Activated B cell treated with CpG ODN at 0.5 μM for 24 hours (primary cell): Measurements from ENCODE around the gene PLBD2. TPM values are rescaled to one million over a fixed set of nuclear protein-coding genes. Genes with fewer than 3 reads are reported as not detected.

Source experiments
- ATAC-seq: fragments of 200-7000 bp; cut with Tn5 transposase; one replicate; pipeline ENCODE4 v1.10.0; 2021; ENCODE audit warnings: low read depth, mild to moderate bottlenecking, moderate library complexity
- CTCF ChIA-PET: fragments of 350-600 bp; sonication (Branson Sonifier 250); formaldehyde crosslinking; loops from one replicate; lab custom pipeline; 2021; ENCODE audit warnings: antibody characterized with exemption; lab: Charles Lee
- POLR2A ChIA-PET: fragments of 350-600 bp; sonication (Branson Sonifier 250); formaldehyde crosslinking; loops from one replicate; lab custom pipeline; 2021; ENCODE audit warnings: antibody characterized with exemption; lab: Charles Lee
- DNase-seq: peaks from one replicate; pipeline ENCODE4 v3.0.0; 2022
- H3K27ac Mint-ChIP-seq: one replicate; pipeline ENCODE4 v1.8.0; 2020; ENCODE audit warnings: mixed read lengths
- H3K27me3 Mint-ChIP-seq: one replicate; pipeline ENCODE4 v1.8.0; 2021; ENCODE audit warnings: mixed read lengths
- H3K36me3 Mint-ChIP-seq: one replicate; pipeline ENCODE4 v1.8.0; 2021; ENCODE audit warnings: low read depth, mixed read lengths
- H3K4me1 Mint-ChIP-seq: one replicate; pipeline ENCODE4 v1.8.0; 2021; ENCODE audit warnings: mixed read lengths
- H3K4me3 Mint-ChIP-seq: one replicate; pipeline ENCODE4 v1.8.0; 2020; ENCODE audit warnings: mild to moderate bottlenecking, mixed read lengths
- H3K9me3 Mint-ChIP-seq: one replicate; pipeline ENCODE4 v1.8.0; 2020; ENCODE audit warnings: mixed read lengths
- intact Hi-C: fragments of 100-400 bp; cut with micrococcal nuclease; formaldehyde crosslinking; loops from one replicate; pipeline ENCODE4 v1.15.1; 2024
- total RNA-seq: library from RNA; stranded (reverse); gene quantifications from 2 replicates; pipeline ENCODE4 v1.2.3, GENCODE V29; 2022
- TF ChIP-seq, protein P1 (sequence below): fragments of 200-600 bp; IDR thresholded peaks from one replicate; pipeline ENCODE4 v1.8.0; 2022; ENCODE audit warnings: antibody characterized with exemption, mild to moderate bottlenecking

Gene PLBD2
- total RNA-seq, 1 donor from 2014 or later, result 13.7 TPM

DNA sequence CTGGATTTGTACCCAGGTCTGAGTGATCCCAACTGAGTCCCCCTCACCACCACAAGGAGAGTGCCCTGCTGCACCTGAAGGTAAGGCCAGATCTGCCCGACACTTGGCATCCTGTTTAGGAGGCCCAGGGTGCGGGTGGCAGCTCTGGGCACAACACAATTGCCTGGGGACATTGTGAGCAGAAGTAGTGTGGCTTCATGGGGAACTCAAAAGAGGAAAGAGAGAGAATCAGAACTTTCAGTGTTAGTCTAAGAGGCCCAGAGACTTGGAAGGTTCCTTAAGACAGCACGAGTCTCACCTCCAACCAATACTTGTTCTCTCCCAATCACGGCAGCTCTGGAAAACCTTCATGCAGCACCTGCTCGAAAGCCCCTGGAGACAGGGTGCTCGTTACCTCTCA is 16.9 kb upstream of the PLBD2 start:
- intact Hi-C loops, result no loop called here
- Mint-ChIP-seq H3K27me3 (no peaks in the 10 kb centered on the region), H3K27ac (no peak overlapping the region), H3K9me3 (no peaks in the 10 kb centered on the region), H3K4me1 (peaks cover 8% of the 10 kb centered on the region), H3K4me3 (no peak overlapping the region), H3K36me3 (no peaks in the 10 kb centered on the region)
- no peak for DNase-seq
- ChIA-PET CTCF (no interaction called here), POLR2A (no interaction called here)
- TF ChIP-seq, protein P1, sequence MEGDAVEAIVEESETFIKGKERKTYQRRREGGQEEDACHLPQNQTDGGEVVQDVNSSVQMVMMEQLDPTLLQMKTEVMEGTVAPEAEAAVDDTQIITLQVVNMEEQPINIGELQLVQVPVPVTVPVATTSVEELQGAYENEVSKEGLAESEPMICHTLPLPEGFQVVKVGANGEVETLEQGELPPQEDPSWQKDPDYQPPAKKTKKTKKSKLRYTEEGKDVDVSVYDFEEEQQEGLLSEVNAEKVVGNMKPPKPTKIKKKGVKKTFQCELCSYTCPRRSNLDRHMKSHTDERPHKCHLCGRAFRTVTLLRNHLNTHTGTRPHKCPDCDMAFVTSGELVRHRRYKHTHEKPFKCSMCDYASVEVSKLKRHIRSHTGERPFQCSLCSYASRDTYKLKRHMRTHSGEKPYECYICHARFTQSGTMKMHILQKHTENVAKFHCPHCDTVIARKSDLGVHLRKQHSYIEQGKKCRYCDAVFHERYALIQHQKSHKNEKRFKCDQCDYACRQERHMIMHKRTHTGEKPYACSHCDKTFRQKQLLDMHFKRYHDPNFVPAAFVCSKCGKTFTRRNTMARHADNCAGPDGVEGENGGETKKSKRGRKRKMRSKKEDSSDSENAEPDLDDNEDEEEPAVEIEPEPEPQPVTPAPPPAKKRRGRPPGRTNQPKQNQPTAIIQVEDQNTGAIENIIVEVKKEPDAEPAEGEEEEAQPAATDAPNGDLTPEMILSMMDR, result no peak
- peak; percentile 37 for ATAC-seq

DNA sequence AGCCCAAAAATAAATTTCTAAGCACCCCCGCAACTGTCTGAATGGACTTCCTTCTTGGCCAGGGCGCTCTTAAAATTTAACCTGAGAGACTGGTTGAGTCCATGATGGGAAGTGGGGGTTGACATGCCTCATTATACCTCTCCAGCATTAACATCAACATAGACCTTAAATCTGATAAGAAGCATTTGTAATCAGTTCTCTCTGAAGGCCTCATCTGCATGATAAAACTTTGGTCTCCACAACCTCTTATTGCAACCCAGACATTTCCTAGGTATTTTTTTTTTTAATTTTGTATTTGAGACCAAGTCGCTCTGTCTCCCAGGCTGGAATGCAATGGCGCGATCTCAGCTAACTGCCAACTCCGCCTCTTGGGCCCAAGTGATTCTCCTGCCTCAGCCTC is 13.1 kb upstream of the PLBD2 start:
- no peaks in the 10 kb centered on the region for H3K36me3 Mint-ChIP-seq
- CTCF ChIA-PET, result no interaction called here

DNA sequence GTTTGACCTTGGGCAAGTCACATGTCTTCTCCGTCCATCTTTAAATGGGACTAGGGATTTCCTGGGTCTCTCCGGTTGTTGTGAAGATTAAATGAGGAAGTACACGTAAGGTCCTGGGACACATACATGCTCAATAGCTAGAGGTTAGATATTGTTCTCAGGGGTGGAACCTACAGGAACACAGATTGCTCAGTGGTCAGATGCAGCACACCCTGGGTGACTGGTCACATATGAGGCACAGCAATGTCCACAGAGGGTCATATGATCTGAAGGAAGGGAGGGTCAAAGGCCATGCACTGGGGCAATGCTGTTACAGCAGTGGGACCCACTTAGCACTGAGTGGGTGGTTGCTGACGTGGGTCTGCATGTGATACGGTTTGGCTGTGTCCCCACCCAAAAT is 12.0 kb upstream of the PLBD2 start:
- no peaks in the 10 kb centered on the region for H3K36me3 Mint-ChIP-seq
- ATAC-seq (no peak), DNase-seq (no peak)
- no peaks in the 10 kb centered on the region for H3K9me3 Mint-ChIP-seq
- peaks cover 6% of the 10 kb centered on the region for H3K27me3 Mint-ChIP-seq
- TF ChIP-seq, protein P1, result no peak
- no peak overlapping the region for H3K27ac Mint-ChIP-seq
- ChIA-PET POLR2A (no interaction called here), CTCF (no interaction called here)
- H3K4me1 Mint-ChIP-seq, result peaks cover 6% of the 10 kb centered on the region
- intact Hi-C loops, result no loop called here
- H3K4me3 Mint-ChIP-seq, result no peak overlapping the region

More for the DNA sequence above, 13.1 kb upstream of the PLBD2 start:
- DNase-seq, result no peak
- H3K4me3 Mint-ChIP-seq, result no peak overlapping the region
- TF ChIP-seq, protein P1, result no peak
- H3K9me3 Mint-ChIP-seq, result no peaks in the 10 kb centered on the region
- no peak for ATAC-seq
- intact Hi-C loops, result no loop called here
- H3K4me1 Mint-ChIP-seq, result peaks cover 8% of the 10 kb centered on the region
- H3K27ac Mint-ChIP-seq, result no peak overlapping the region
- H3K27me3 Mint-ChIP-seq, result peaks cover 3% of the 10 kb centered on the region
- POLR2A ChIA-PET, result interaction anchor here (0.6 kb wide), 1 partner anchor 160 kb away, joined by 3 read pairs; the partner anchor contains the start of gene DDX54

DNA sequence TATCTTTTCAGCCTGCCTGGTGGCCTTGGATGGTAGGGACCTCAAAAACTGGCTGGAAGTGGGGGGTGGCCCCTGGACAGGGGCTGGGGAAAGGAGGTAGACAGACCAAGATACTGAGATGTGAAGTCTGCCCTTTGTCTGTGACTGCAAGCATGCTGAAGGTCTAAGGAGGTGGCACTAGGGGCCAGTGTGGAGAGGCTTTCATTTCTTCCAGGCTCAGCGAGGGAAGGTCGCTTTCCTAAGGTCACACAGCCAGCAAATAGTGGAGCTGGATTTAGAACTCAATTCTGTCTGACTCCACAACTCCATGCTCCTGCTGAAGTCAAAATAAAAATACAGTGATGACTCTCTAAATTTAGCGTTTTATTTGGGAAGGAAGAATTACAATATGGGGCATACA is 11.3 kb upstream of the PLBD2 start:
- Mint-ChIP-seq H3K27ac (no peak overlapping the region), H3K9me3 (no peaks in the 10 kb centered on the region), H3K27me3 (peaks cover 8% of the 10 kb centered on the region), H3K4me3 (no peak overlapping the region), H3K36me3 (no peaks in the 10 kb centered on the region), H3K4me1 (no peaks in the 10 kb centered on the region)
- POLR2A ChIA-PET, result no interaction called here
- ATAC-seq (no peak), DNase-seq (no peak)
- CTCF ChIA-PET, result no interaction called here
- intact Hi-C loops, result no loop called here
- TF ChIP-seq, protein P1, result no peak

DNA sequence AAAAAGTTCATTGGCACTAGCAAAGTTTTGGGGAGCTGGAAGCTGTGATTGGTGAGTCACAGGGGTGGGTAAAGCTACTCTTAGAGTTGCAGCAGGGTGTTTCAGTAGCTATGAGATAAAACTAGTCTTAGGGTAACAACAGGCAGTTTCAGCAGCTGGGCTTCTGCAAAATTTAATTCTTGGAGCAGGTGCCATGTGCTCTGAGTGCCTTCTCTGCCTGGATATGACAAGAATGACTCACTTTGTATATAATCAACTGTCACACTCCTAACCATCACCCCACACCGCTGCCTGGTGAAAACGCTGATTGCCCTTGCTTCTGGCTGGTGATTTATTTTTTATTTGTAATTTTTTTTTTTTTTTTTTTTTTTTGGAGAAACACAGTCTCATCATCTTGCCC is 10.5 kb upstream of the PLBD2 start:
- ATAC-seq (no peak), DNase-seq (no peak)
- intact Hi-C loops, result no loop called here
- TF ChIP-seq, protein P1, result no peak
- Mint-ChIP-seq H3K27ac (no peak overlapping the region), H3K36me3 (no peaks in the 10 kb centered on the region), H3K4me1 (no peaks in the 10 kb centered on the region), H3K9me3 (no peaks in the 10 kb centered on the region), H3K4me3 (no peak overlapping the region), H3K27me3 (peaks cover 13% of the 10 kb centered on the region)
- ChIA-PET POLR2A (no interaction called here), CTCF (no interaction called here)
